ENCODE results near the gene CHST11. TPM values are rescaled to one million over a fixed set of nuclear protein-coding genes. Genes with fewer than 3 reads are reported as not detected.

CHST11 gene
- polyA plus RNA-seq, 1 donor (not counting 4 experiments of a cell fraction or from before 2014, with no cell fraction given) = 11.9 TPM

GRCh38 chr12:104495786-104496185 lies 39.0 kb downstream of the CHST11 start:
- FAIRE-seq = no peak
- Histone ChIP-seq H3K27ac (ENCODE audit: control insufficient read depth, insufficient read depth, low read length) (no peak overlapping the region), H2AFZ (ENCODE audit: control insufficient read depth, low read length) (no peak overlapping the region), H3K36me3 (ENCODE audit: control insufficient read depth in 2 of 2, extremely low read depth in 1 of 2, insufficient read depth in 2 of 2, low read length in 2 of 2) (no peaks in the 10 kb centered on the region), H3K9ac (ENCODE audit: control insufficient read depth, extremely low read depth, insufficient read depth, low read length) (no peak overlapping the region), H4K20me1 (ENCODE audit: control insufficient read depth, extremely low read depth, insufficient read depth, low read length) (no peaks in the 10 kb centered on the region), H3K27me3 (ENCODE audit: control insufficient read depth, extremely low read depth, insufficient read depth, low read length) (no peaks in the 10 kb centered on the region), H3K4me2 (ENCODE audit: control insufficient read depth, extremely low read depth, insufficient read depth, low read depth, low read length) (no peak overlapping the region), H3K9me3 (ENCODE audit: control insufficient read depth, low read depth, low read length) (no peaks in the 10 kb centered on the region), H3K79me2 (ENCODE audit: control insufficient read depth, insufficient read depth, low read length) (peaks cover 13% of the 10 kb centered on the region), H3K4me1 (ENCODE audit: control insufficient read depth, extremely low read depth, insufficient read depth, low read length) (no peaks in the 10 kb centered on the region), H3K4me3 (ENCODE audit: control insufficient read depth in 2 of 3, extremely low read depth in 1 of 3, insufficient read depth in 2 of 3, low read depth in 1 of 3, low read length in 3 of 3) (no peak overlapping the region), H3K9me1 (ENCODE audit: control insufficient read depth, extremely low read depth, insufficient read depth, low read length) (no peaks in the 10 kb centered on the region)
- no peak for TF ChIP-seq EZH2 (IDR thresholded peaks at IDR 0.05; ENCODE audit: low read length)
- no peak for TF ChIP-seq CTCF (optimal IDR thresholded peaks at IDR 0.05 in 1 of 3, IDR thresholded peaks at IDR 0.05 in 1 of 3, conservative IDR thresholded peaks at IDR 0.05 in 1 of 3; ENCODE audit: extremely low read depth in 1 of 3, insufficient read depth in 2 of 3, low read length in 3 of 3)
- dilution Hi-C loops (cut with MboI; ENCODE audit: extremely low pct_ligation_motif_present, low sequenced_read_pairs) = no loop called here
- DNase-seq (ENCODE audit: low read depth, low spot score) = no peak

DNA sequence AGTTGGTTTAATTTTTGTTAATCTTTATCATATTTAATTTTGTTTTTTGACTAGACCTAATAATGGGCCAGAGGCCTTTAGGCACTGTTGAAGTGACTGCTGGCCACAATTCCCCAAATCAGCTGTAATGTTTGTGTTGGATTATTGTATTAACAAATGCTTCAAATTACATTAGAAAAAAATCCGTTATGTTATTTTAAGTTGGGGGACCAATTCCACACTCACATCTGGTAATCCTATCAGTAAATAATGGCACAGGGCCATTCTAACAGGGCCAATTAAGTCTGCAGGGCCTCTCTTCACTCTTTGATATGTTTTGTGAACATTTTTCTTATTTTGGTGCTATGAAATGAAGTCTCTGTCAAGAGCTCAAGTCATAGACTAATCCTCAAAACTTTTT lies 39.6 kb downstream of the CHST11 start:
- H2AFZ ChIP-seq (ENCODE audit: control insufficient read depth, low read length) = no peak overlapping the region
- no peaks in the 10 kb centered on the region for H3K36me3 ChIP-seq (ENCODE audit: control insufficient read depth in 2 of 2, extremely low read depth in 1 of 2, insufficient read depth in 2 of 2, low read length in 2 of 2)
- FAIRE-seq = no peak
- no peak overlapping the region for H3K4me3 ChIP-seq (ENCODE audit: control insufficient read depth in 2 of 3, extremely low read depth in 1 of 3, insufficient read depth in 2 of 3, low read depth in 1 of 3, low read length in 3 of 3)
- H4K20me1 ChIP-seq (ENCODE audit: control insufficient read depth, extremely low read depth, insufficient read depth, low read length) = no peaks in the 10 kb centered on the region
- no peaks in the 10 kb centered on the region for H3K4me1 ChIP-seq (ENCODE audit: control insufficient read depth, extremely low read depth, insufficient read depth, low read length)
- no peak for TF ChIP-seq CTCF (optimal IDR thresholded peaks at IDR 0.05 in 1 of 3, IDR thresholded peaks at IDR 0.05 in 1 of 3, conservative IDR thresholded peaks at IDR 0.05 in 1 of 3; ENCODE audit: extremely low read depth in 1 of 3, insufficient read depth in 2 of 3, low read length in 3 of 3)
- TF ChIP-seq EZH2 (IDR thresholded peaks at IDR 0.05; ENCODE audit: low read length) = no peak
- dilution Hi-C loops (cut with MboI; ENCODE audit: extremely low pct_ligation_motif_present, low sequenced_read_pairs) = no loop called here
- no peaks in the 10 kb centered on the region for H3K9me1 ChIP-seq (ENCODE audit: control insufficient read depth, extremely low read depth, insufficient read depth, low read length)
- peaks cover 14% of the 10 kb centered on the region for H3K79me2 ChIP-seq (ENCODE audit: control insufficient read depth, insufficient read depth, low read length)
- no peak overlapping the region for H3K4me2 ChIP-seq (ENCODE audit: control insufficient read depth, extremely low read depth, insufficient read depth, low read depth, low read length)
- DNase-seq (ENCODE audit: low read depth, low spot score) = no peak
- no peak overlapping the region for H3K27ac ChIP-seq (ENCODE audit: control insufficient read depth, insufficient read depth, low read length)
- no peaks in the 10 kb centered on the region for H3K27me3 ChIP-seq (ENCODE audit: control insufficient read depth, extremely low read depth, insufficient read depth, low read length)
- no peaks in the 10 kb centered on the region for H3K9me3 ChIP-seq (ENCODE audit: control insufficient read depth, low read depth, low read length)
- H3K9ac ChIP-seq (ENCODE audit: control insufficient read depth, extremely low read depth, insufficient read depth, low read length) = no peak overlapping the region
